NCI-H2107 (cell line): ENCODE data around the gene ITGA2B.
"Not testable (repeated sequence)": the region's sequence is repeated elsewhere in the genome, so short reads cannot be mapped to it uniquely, and the experiment has no call there.

Experiments used
- DNase-seq: peaks from one replicate; lab custom pipeline; 2025; lab: John Stamatoyannopoulos, UW

ITGA2B gene

DNA sequence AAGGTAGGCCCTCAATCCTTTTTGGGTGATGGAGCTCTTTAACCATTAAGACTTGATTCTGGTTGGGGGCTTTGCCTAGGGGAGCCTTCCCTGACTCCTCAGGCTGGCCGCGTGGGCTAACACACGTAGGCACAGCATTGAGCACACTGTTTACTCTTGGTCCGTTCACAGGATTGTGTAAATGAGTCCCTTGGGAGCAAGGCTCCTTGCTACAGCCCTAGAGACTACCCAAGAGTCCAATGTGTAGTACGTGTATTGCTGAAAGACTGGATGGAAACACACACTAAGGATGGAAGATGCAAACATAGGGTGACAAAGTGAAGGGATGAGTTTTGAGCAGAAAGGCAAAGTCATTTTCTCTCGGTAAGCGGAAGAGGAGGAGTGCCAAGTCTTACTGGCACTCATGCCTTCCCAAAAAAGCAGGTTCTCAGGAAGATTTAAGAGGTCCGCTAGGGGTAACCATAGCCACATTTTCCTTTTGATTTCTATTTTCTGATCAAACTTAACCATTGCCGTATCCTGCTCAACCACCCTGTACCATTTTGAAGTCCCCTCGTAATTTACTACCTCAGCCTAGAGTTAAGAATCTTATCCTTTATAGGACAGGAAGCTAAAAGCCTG is 911 bp upstream of the ITGA2B start:
- no peak for DNase-seq

- no peak for DNase-seq
Measured at GRCh38 chr17:44389723-44390202, 314 bp upstream of the ITGA2B start.

- no peak for DNase-seq
Measured at GRCh38 chr17:44387804-44388203, 1.6 kb downstream of the ITGA2B start.

- DNase-seq = no peak
Measured at GRCh38 chr17:44386182-44386525, 3.3 kb downstream of the ITGA2B start.

DNA sequence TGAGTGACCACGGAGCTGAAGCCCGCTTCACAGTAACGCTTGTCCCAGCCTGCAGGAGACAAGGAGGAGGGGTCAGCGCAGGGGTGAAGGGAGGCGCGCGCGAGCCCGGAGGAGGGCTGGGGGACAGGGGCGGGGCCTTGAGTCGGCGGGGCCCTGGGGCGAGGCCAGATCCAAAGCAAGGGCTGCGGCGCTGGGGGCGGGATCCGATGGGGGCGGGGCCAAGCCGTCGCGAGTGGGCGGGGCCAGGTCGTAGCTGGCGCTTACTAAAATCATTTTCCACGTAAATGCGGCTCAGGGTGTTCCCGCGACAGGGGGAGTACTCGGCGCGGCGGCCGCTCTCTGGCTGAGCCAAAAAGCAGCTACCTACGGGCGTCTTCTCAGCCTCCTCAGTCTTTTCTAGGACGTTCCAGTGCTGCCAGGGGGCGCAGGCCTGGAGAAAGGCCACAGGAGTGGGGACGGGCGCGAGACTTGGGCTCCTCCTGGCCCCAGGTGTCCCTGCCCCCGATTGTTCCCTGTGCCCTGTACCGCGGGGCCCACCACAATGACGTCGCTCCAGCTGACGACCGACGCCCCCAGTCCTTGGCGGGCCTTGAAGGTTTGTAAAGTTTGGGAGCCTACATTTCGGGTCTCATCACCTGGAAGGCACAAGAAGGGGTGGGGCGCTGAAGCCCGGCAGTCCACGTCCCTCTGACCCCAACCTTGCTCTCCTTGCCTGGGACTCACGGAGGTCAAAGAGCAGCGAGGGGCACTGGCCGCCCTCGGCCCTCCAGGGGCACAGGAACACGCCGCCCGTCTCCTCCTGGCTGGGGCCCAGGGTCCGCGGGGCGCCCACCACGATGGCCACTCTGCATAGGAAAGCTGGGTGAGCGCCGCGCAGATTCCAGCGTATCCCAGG is 3.9 kb downstream of the ITGA2B start:
- no peak for DNase-seq

DNA sequence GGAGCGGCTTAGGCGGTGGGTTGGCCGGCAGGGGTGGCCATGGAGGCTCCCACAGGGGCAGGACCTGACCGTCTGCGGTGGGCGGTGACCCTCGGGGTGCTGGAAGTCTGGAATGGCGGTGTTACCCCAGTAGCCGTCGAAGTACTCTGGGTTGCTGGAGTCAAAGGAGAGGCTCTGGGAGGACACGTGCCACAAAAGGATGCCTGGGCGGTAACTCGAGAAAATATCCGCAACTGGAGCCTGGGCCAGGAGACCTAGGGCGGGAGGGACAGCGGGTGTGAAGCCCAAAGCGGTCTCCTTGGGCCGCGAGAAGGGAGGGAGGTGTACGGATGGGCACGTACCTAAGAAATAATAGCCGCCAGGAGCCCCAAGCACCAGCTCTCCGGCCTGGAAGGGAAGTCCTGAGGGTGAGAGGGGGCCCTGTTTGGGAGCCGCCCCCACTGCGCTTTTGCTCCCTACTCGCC is 4.6 kb downstream of the ITGA2B start:
- no peak for DNase-seq

- no peak for DNase-seq
Measured at GRCh38 chr17:44384281-44384822, 5.1 kb downstream of the ITGA2B start.

DNA sequence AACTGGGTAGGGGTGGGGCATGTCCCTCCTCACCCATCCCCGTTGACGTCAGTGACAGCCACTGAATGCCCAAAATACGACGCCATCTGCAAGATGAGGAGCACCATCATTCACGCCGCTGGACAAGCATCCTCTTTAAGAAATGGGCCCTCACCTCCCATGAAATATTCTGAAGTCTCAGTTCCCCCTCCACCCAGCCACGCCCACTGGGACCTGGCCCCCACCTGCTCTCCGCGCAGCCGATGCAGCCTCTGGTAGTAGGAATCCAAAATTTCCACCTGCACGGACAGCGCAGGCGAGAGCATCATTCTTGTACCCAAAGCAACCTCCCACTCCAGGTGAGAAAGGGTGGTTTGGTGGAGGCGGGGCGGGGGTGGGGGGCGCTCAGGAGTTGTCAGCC is 5.6 kb downstream of the ITGA2B start:
- no peak for DNase-seq

DNA sequence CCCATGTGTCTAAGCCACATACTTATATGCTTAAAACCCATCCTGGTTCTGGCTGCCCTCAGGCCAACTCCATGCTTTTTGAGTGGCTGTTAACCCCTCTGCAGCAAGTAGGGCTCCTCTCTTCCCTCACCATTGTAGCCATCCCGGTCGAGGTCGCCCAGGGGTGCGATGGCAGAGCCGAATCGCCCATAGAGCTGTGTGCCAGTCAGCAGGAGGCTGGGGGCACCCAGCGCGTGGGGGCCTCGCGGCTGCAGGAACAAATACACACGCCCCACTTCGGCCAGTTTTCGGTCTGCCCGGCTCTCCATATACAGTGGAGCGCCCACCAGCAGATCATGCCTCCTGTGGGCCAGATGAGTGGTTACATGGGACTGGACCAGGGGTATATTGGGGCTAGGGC is 6.1 kb downstream of the ITGA2B start:
- no peak for DNase-seq

DNA sequence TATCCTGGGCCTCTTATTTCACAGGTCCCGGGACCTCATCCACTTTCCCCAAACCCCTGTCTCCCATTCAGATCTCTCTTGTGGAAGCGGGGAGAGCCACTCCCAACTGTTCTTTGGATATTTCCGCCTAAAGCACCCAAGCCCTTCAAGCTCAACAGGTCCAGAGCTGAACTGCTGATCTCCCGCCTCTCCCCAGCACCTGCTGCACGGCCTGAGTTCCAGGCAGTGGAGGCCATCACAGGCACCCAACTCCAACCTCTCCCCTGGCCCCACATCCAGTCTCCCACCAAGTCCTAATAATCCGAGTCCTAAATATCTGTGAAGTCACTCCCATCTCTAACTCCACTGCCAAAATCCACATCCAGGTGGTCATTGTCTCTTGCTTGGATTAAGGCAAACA is 6.5 kb downstream of the ITGA2B start:
- DNase-seq = no peak

DNA sequence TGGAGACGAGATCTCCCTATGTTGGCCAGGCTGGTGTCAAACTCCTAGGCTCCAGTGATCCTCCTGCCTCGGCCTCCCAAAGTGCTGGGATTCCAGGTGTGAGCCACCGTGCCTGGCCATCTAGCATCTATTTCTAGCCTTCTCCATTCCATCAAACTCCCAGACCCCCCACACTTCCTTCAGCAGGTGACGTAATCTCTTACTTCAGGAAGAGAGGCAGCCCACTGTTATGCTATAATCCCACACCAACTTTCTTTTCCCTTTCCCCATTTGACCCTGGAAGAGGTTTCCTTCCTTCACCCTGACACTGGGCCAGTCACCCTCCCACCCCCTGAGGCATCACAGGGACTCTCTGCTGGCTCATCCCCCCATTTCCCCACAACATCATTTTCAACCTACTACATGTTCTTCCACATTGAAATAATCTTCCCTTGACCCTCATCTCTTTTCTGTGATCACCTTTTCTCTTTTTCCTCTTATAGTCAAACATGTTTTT is 7.6 kb downstream of the ITGA2B start:
- no peak for DNase-seq

- DNase-seq = no peak
Measured at GRCh38 chr17:44380767-44381166, 8.7 kb downstream of the ITGA2B start.

GRCh38 chr17:44379887-44380286 is 9.6 kb downstream of the ITGA2B start:
- DNase-seq = no peak

- no peak for DNase-seq
Measured at GRCh38 chr17:44378171-44378705, 11.2 kb downstream of the ITGA2B start.

DNA sequence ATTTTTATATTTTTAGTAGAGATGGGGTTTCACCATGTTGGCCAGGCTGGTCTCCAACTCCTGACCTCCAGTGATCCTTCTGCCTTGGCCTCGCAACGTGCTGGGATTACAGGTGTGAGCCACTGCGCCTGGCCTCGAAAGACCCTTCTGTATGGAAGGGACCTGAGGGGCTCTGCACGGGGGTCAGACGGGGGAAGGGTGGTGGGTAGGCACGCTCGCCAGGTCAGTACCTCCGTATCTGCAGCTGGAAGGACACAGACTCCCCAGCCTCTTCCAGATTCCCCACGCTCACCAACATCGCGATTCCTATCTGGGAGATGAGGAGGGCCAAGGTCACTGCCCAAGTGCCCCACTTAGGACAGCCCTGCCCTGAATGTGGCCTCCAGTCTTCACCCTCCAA is 12.7 kb downstream of the ITGA2B start:
- no peak for DNase-seq

- no peak for DNase-seq
Measured at GRCh38 chr17:44376124-44376523, 13.3 kb downstream of the ITGA2B start.

GRCh38 chr17:44375196-44376017 is 14.0 kb downstream of the ITGA2B start:
- no peak for DNase-seq

GRCh38 chr17:44374306-44375195 is 14.9 kb downstream of the ITGA2B start:
- DNase-seq = no peak

DNA sequence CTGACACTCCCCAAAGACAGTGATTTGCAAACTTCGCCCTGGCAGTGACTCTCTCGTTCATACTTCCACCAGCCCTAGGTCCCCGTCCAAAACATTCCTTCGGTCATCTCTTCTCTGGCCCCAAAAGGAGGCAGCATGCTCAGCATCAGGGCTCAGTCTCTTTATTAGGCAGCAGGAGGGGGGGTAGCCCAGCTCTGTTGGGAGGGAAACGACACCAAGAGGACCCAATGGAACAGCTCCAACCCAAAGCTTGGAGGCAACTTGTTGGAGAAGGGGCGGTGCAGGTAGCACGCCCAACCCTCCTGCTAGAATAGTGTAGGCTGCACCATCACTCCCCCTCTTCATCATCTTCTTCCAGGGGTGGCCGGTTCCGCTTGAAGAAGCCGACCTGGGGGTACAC is 17.4 kb downstream of the ITGA2B start:
- DNase-seq = no peak

DNA sequence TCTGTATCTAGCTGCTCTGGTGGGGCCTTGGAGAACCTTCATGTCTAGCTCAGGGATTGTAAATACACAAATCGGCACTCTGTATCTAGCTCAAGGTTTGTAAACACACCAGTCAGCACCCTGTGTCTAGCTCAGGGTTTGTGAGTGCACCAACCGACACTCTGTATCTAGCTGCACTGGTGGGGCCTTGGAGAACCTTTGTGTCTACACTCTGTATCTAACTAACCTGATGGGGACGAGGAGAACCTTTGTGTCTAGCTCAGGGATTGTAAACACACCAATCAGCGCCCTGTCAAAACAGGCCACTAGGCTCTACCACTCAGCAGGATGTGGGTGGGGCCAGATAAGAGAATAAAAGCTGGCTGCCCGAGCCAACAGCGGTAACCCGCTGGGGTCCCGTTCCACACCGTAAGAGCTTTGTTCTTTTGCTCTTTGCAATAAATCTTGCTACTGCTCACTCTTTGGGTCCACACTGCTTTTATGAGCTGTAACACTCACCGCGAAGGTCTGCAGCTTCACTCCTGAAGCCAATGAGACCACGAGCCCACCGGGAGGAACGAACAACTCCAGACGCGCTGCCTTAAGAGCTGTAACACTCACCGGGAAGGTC is 19.9 kb downstream of the ITGA2B start:
- not testable (repeated sequence) for DNase-seq
